Activated CD4-positive, alpha-beta T cell treated with anti-CD3 and anti-CD28 coated beads, Interleukin-2, amount 10 ng/mL, durations not matched to agents 7 days and 5 days (primary cell): Measurements from ENCODE around the gene KRT83. TPM values are rescaled to one million over a fixed set of nuclear protein-coding genes. Genes with fewer than 3 reads are reported as not detected.
A peak's percentile ranks its signal among the peaks of the same experiment; 100 is the strongest.

ENCODE experiments used
- CTCF ChIA-PET: fragments of 350-600 bp; sonication (Branson Sonifier 250); formaldehyde crosslinking; loops from one replicate; lab custom pipeline; 2021; ENCODE audit warnings: antibody characterized with exemption; lab: Charles Lee
- POLR2A ChIA-PET: fragments of 350-600 bp; sonication (Branson Sonifier 250); formaldehyde crosslinking; loops from one replicate; lab custom pipeline; 2021; ENCODE audit warnings: antibody characterized with exemption; lab: Charles Lee
- DNase-seq: peaks from one replicate; pipeline ENCODE4 v3.0.0-alpha.2; 2020
- H3K27ac Mint-ChIP-seq: one replicate; pipeline ENCODE4 v1.8.0; 2021; ENCODE audit warnings: mild to moderate bottlenecking, moderate library complexity, mixed read lengths
- H3K27me3 Mint-ChIP-seq: one replicate; pipeline ENCODE4 v1.8.0; 2021; ENCODE audit warnings: mixed read lengths
- H3K36me3 Mint-ChIP-seq: one replicate; pipeline ENCODE4 v1.8.0; 2021; ENCODE audit warnings: low read depth, mixed read lengths
- H3K4me1 Mint-ChIP-seq: one replicate; pipeline ENCODE4 v1.8.0; 2021; ENCODE audit warnings: mixed read lengths
- H3K4me3 Mint-ChIP-seq: one replicate; pipeline ENCODE4 v1.8.0; 2021; ENCODE audit warnings: mild to moderate bottlenecking, moderate library complexity, mixed read lengths
- H3K9me3 Mint-ChIP-seq: one replicate; pipeline ENCODE4 v1.8.0; 2021; ENCODE audit warnings: mixed read lengths
- total RNA-seq, 2 experiments: library from RNA; stranded (reverse); gene quantifications; one replicate each; pipeline ENCODE4 v1.2.3, GENCODE V29; 2021

Gene KRT83
- total RNA-seq, 2 experiments from 2014 or later = not detected

- no peak overlapping the region for H3K27ac Mint-ChIP-seq
- no peak overlapping the region for H3K4me3 Mint-ChIP-seq
- POLR2A ChIA-PET = no interaction called here
- no peaks in the 10 kb centered on the region for H3K36me3 Mint-ChIP-seq
- peaks cover 13% of the 10 kb centered on the region for H3K27me3 Mint-ChIP-seq
- DNase-seq = no peak
- H3K4me1 Mint-ChIP-seq = peaks cover 11% of the 10 kb centered on the region
- CTCF ChIA-PET = interaction anchor here (1.4 to 2.5 kb wide), 2 partner anchors 22 to 125 kb away, joined by 5 to 7 read pairs; no protein-coding TSS in a partner anchor
- H3K9me3 Mint-ChIP-seq = no peaks in the 10 kb centered on the region
These were observed 36.5 kb downstream of the KRT83 start for GRCh38 chr12:52284562-52285171.

GRCh38 chr12:52280796-52281560 lies 40.2 kb downstream of the KRT83 start:
- Mint-ChIP-seq H3K27ac (no peak overlapping the region), H3K36me3 (no peaks in the 10 kb centered on the region), H3K27me3 (peaks cover 27% of the 10 kb centered on the region), H3K9me3 (no peaks in the 10 kb centered on the region), H3K4me3 (no peak overlapping the region), H3K4me1 (peaks cover 11% of the 10 kb centered on the region)
- DNase-seq = no peak
- ChIA-PET POLR2A (no interaction called here), CTCF (interaction anchor here (2.8 kb wide), 1 partner anchor 59 kb away, joined by 7 read pairs; no protein-coding TSS in a partner anchor)

- no peaks in the 10 kb centered on the region for H3K9me3 Mint-ChIP-seq
- H3K4me3 Mint-ChIP-seq = no peak overlapping the region
- peaks cover 11% of the 10 kb centered on the region for H3K4me1 Mint-ChIP-seq
- no peak overlapping the region for H3K27ac Mint-ChIP-seq
- ChIA-PET POLR2A (no interaction called here), CTCF (interaction anchor here (1.2 to 2.9 kb wide), 4 partner anchors 13 to 81 kb away, joined by 3 to 19 read pairs (median 8); no protein-coding TSS in a partner anchor)
- no peak for DNase-seq
- peaks cover 29% of the 10 kb centered on the region for H3K27me3 Mint-ChIP-seq
- no peaks in the 10 kb centered on the region for H3K36me3 Mint-ChIP-seq
These were observed 40.8 kb downstream of the KRT83 start for GRCh38 chr12:52280319-52280795.

- H3K36me3 Mint-ChIP-seq = no peaks in the 10 kb centered on the region
- no peak for DNase-seq
- ChIA-PET POLR2A (no interaction called here), CTCF (interaction anchor here (0.6 to 2.9 kb wide), 24 partner anchors 9 to 401 kb away, joined by 3 to 19 read pairs (median 4); no protein-coding TSS in a partner anchor)
- H3K9me3 Mint-ChIP-seq = no peaks in the 10 kb centered on the region
- peaks cover 11% of the 10 kb centered on the region for H3K4me1 Mint-ChIP-seq
- peak overlapping the region; percentile 43 for H3K27ac Mint-ChIP-seq
- peaks cover 34% of the 10 kb centered on the region for H3K27me3 Mint-ChIP-seq
- H3K4me3 Mint-ChIP-seq = no peak overlapping the region
These were observed 41.5 kb downstream of the KRT83 start for GRCh38 chr12:52279422-52280318.

GRCh38 chr12:52278575-52279421 lies 42.4 kb downstream of the KRT83 start:
- Mint-ChIP-seq H3K4me1 (peaks cover 11% of the 10 kb centered on the region), H3K27me3 (peaks cover 42% of the 10 kb centered on the region), H3K9me3 (no peaks in the 10 kb centered on the region), H3K36me3 (no peaks in the 10 kb centered on the region), H3K4me3 (no peak overlapping the region), H3K27ac (no peak overlapping the region)
- ChIA-PET POLR2A (no interaction called here), CTCF (interaction anchor here (0.6 to 2.9 kb wide), 25 partner anchors 9 to 400 kb away, joined by 3 to 19 read pairs (median 4); no protein-coding TSS in a partner anchor)
- DNase-seq = peak; percentile 66

GRCh38 chr12:52277486-52278245 lies 43.5 kb downstream of the KRT83 start:
- POLR2A ChIA-PET = no interaction called here
- no peak for DNase-seq
- H3K27ac Mint-ChIP-seq = no peak overlapping the region

GRCh38 chr12:52275686-52276085 lies 45.5 kb downstream of the KRT83 start:
- peaks cover 58% of the 10 kb centered on the region for H3K27me3 Mint-ChIP-seq
- no peak overlapping the region for H3K27ac Mint-ChIP-seq
- POLR2A ChIA-PET = no interaction called here
- CTCF ChIA-PET = interaction anchor here (1.2 kb wide), 1 partner anchor 52 kb away, joined by 4 read pairs; no protein-coding TSS in a partner anchor
- H3K36me3 Mint-ChIP-seq = no peaks in the 10 kb centered on the region
- no peaks in the 10 kb centered on the region for H3K9me3 Mint-ChIP-seq
- H3K4me1 Mint-ChIP-seq = peaks cover 11% of the 10 kb centered on the region
- no peak overlapping the region for H3K4me3 Mint-ChIP-seq
- DNase-seq = no peak

More at GRCh38 chr12:52277486-52278245, 43.5 kb downstream of the KRT83 start:
- Mint-ChIP-seq H3K4me1 (peaks cover 11% of the 10 kb centered on the region), H3K27me3 (peaks cover 49% of the 10 kb centered on the region), H3K36me3 (no peaks in the 10 kb centered on the region), H3K9me3 (no peaks in the 10 kb centered on the region), H3K4me3 (no peak overlapping the region)
- CTCF ChIA-PET = interaction anchor here (0.6 to 2.9 kb wide), 13 partner anchors 8 to 245 kb away, joined by 3 to 19 read pairs (median 4); no protein-coding TSS in a partner anchor

- Mint-ChIP-seq H3K4me3 (no peak within 1 kb of the TSS), H3K9me3 (no peaks in the 10 kb centered on the region), H3K36me3 (no peaks in the 10 kb centered on the region), H3K27me3 (peaks cover 54% of the 10 kb centered on the region), H3K27ac (no peak within 1 kb of the TSS), H3K4me1 (peaks cover 11% of the 10 kb centered on the region)
- CTCF ChIA-PET = interaction anchor here (1.2 kb wide), 1 partner anchor 53 kb away, joined by 4 read pairs; no protein-coding TSS in a partner anchor
- POLR2A ChIA-PET = no interaction called here
- no peak for DNase-seq
These were observed 46.6 kb downstream of the KRT83 start, which contains the start of gene KRT86 for GRCh38 chr12:52274521-52275120. Gene KRT86 (plus strand): TSS chr12:52274645. CDS start chr12:52301917, 27,272 bp downstream.

GRCh38 chr12:52271158-52271557 lies 50.0 kb downstream of the KRT83 start:
- DNase-seq = no peak
- Mint-ChIP-seq H3K36me3 (no peaks in the 10 kb centered on the region), H3K4me1 (no peaks in the 10 kb centered on the region), H3K27me3 (peaks cover 47% of the 10 kb centered on the region), H3K4me3 (no peak overlapping the region), H3K9me3 (no peaks in the 10 kb centered on the region), H3K27ac (no peak overlapping the region)
- CTCF ChIA-PET = interaction anchor here (1.0 to 2.4 kb wide), 4 partner anchors 8 to 57 kb away, joined by 3 to 11 read pairs (median 4); no protein-coding TSS in a partner anchor
- POLR2A ChIA-PET = no interaction called here

- Mint-ChIP-seq H3K36me3 (no peaks in the 10 kb centered on the region), H3K4me1 (no peaks in the 10 kb centered on the region), H3K27ac (no peak overlapping the region), H3K27me3 (peaks cover 47% of the 10 kb centered on the region), H3K9me3 (no peaks in the 10 kb centered on the region), H3K4me3 (no peak overlapping the region)
- CTCF ChIA-PET = interaction anchor here (1.0 to 2.4 kb wide), 4 partner anchors 9 to 57 kb away, joined by 3 to 11 read pairs (median 4); no protein-coding TSS in a partner anchor
- POLR2A ChIA-PET = no interaction called here
- no peak for DNase-seq
These were observed 50.6 kb downstream of the KRT83 start for GRCh38 chr12:52270541-52271070.
